ENCODE results near the gene IKZF4. TPM values are rescaled to one million over a fixed set of nuclear protein-coding genes. Genes with fewer than 3 reads are reported as not detected.
A peak's percentile ranks its signal among the peaks of the same experiment; 100 is the strongest.

IKZF4 gene
- total and polyA plus RNA-seq, 4 donors = 3.3 to 10.7 (median 5.2) TPM

DNA sequence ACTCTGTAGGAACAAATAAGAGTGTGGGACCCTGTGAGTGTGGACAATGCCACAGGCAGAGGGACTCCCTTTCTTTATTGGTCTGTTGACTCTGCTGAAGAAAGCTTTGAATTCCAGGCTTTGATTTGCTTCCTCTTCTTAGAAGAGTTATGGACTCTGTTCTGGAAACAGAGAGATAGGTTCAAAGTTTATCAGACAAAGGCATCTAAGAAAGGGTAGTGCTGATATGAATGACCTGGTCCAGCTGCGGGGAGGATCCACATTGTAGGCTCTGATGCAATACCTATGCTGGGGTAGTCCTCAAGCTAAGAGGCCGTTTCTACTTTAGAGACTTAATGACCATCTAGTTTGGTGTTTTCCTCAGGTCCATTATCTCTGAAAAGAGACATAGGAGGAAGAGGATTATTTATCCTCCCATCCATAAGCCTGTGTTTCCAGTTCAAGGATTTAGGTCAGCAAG lies 10.7 kb upstream of the IKZF4 start:
- WGBS, 2 donors = 61% methylated on average over 2 of the region's 2 CpGs
- H3K4me3 ChIP-seq = no peak overlapping the region
- ATAC-seq (ENCODE audit: insufficient read depth, low FRiP score) (no peak), DNase-seq (no peak)
- H3K4me1 ChIP-seq (ENCODE audit: control insufficient read depth in 5 of 5, insufficient read depth in 5 of 5, low read length in 5 of 5) = peaks cover 0 to 8% (median 4%) of the 10 kb centered on the region in 5 donors
- TF ChIP-seq, protein P1, sequence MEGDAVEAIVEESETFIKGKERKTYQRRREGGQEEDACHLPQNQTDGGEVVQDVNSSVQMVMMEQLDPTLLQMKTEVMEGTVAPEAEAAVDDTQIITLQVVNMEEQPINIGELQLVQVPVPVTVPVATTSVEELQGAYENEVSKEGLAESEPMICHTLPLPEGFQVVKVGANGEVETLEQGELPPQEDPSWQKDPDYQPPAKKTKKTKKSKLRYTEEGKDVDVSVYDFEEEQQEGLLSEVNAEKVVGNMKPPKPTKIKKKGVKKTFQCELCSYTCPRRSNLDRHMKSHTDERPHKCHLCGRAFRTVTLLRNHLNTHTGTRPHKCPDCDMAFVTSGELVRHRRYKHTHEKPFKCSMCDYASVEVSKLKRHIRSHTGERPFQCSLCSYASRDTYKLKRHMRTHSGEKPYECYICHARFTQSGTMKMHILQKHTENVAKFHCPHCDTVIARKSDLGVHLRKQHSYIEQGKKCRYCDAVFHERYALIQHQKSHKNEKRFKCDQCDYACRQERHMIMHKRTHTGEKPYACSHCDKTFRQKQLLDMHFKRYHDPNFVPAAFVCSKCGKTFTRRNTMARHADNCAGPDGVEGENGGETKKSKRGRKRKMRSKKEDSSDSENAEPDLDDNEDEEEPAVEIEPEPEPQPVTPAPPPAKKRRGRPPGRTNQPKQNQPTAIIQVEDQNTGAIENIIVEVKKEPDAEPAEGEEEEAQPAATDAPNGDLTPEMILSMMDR (IDR thresholded peaks at IDR 0.05; ENCODE audit: control extremely low read depth, extremely low read depth) = no peak
- H3K9ac ChIP-seq (ENCODE audit: insufficient read depth in 1 of 2, low read length in 2 of 2) = peak overlapping the region in 1 of 2 donors; percentile 20
- H3K27me3 ChIP-seq (ENCODE audit: control insufficient read depth in 3 of 3, insufficient read depth in 3 of 3, low read length in 2 of 3) = no peaks in the 10 kb centered on the region
- H3K9me3 ChIP-seq (ENCODE audit: control insufficient read depth in 4 of 4, insufficient read depth in 3 of 4, low read length in 3 of 4) = no peaks in the 10 kb centered on the region
- peaks cover 0 to 2% (median 0%) of the 10 kb centered on the region in 4 donors for H3K36me3 ChIP-seq (ENCODE audit: control insufficient read depth in 4 of 4, insufficient read depth in 4 of 4, low read length in 4 of 4)
- no peak overlapping the region for H3K27ac ChIP-seq (ENCODE audit: low read depth in 1 of 2, low read length in 1 of 2)

DNA sequence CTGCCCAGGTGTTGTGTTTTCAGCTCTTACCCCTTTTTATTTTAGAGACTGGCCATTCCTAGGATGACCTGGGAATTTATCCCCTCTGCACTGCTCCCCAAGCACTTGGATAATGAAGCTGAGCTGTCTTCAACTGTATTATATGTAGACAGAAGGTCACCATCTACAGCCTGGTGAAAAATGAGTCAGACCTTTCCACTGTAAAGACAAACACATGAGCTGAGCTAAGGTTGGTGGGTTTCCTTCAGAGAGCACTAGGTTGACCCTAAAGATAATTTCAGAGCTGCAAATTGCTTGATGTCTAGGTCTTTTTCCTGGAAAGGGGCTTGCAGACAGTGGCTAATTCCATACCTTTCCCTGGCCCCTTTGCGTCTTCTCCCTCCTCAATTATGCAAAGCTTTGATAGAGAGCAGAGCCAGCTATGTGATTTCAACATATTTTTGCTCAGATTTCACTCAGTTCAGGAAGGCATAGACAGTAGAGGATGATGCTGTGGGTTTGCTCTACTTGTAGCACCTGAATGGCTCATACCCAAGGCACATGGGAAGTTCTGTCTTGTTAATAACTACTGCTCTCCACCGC lies 9.2 kb upstream of the IKZF4 start:
- ATAC-seq (ENCODE audit: insufficient read depth, low FRiP score) (no peak), DNase-seq (no peak)
- no peak overlapping the region for H3K27ac ChIP-seq (ENCODE audit: low read depth in 1 of 2, low read length in 1 of 2)
- H3K4me1 ChIP-seq (ENCODE audit: control insufficient read depth in 5 of 5, insufficient read depth in 5 of 5, low read length in 5 of 5) = peaks cover 0 to 8% (median 4%) of the 10 kb centered on the region in 5 donors
- H3K36me3 ChIP-seq (ENCODE audit: control insufficient read depth in 4 of 4, insufficient read depth in 4 of 4, low read length in 4 of 4) = peaks cover 0 to 2% (median 0%) of the 10 kb centered on the region in 4 donors
- H3K9ac ChIP-seq (ENCODE audit: insufficient read depth in 1 of 2, low read length in 2 of 2) = no peak overlapping the region
- no peaks in the 10 kb centered on the region for H3K27me3 ChIP-seq (ENCODE audit: control insufficient read depth in 3 of 3, insufficient read depth in 3 of 3, low read length in 2 of 3)
- no peak overlapping the region for H3K4me3 ChIP-seq
- 91 to 97% methylated on average over 2 of the region's 2 CpGs for WGBS, 2 donors
- no peaks in the 10 kb centered on the region for H3K9me3 ChIP-seq (ENCODE audit: control insufficient read depth in 4 of 4, insufficient read depth in 3 of 4, low read length in 3 of 4)
- TF ChIP-seq, protein P1 (IDR thresholded peaks at IDR 0.05; ENCODE audit: control extremely low read depth, extremely low read depth) = no peak

DNA sequence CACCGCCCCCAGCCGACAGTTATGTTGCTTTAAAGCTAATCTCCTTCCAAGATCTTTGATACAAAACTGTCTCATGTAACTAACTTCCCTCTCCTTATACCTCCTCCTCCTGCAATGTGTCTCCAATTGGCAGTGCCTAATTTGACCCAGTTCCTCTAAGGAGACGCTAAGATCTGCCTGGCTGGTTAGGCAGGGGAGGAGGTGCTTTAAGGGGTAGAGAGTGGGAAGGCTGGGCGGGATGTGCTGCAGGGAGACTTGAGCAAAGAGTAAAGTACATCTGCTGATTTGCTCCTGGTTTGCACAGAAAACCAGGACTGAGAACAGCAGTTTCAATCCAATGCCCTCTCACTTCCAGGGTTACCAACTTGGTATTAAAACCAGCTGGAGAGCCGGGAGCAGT lies 7.4 kb upstream of the IKZF4 start:
- no peaks in the 10 kb centered on the region for H3K9me3 ChIP-seq (ENCODE audit: control insufficient read depth in 4 of 4, insufficient read depth in 3 of 4, low read length in 3 of 4)
- DNase-seq (no peak), ATAC-seq (ENCODE audit: insufficient read depth, low FRiP score) (no peak)
- 73 to 83% methylated on average over 5 of the region's 5 CpGs for WGBS, 2 donors
- peaks cover 0 to 6% (median 0%) of the 10 kb centered on the region in 4 donors for H3K36me3 ChIP-seq (ENCODE audit: control insufficient read depth in 4 of 4, insufficient read depth in 4 of 4, low read length in 4 of 4)
- H3K27ac ChIP-seq (ENCODE audit: low read depth in 1 of 2, low read length in 1 of 2) = no peak overlapping the region
- no peak overlapping the region for H3K9ac ChIP-seq (ENCODE audit: insufficient read depth in 1 of 2, low read length in 2 of 2)
- H3K4me3 ChIP-seq = no peak overlapping the region
- TF ChIP-seq, protein P1 (IDR thresholded peaks at IDR 0.05; ENCODE audit: control extremely low read depth, extremely low read depth) = no peak
- no peaks in the 10 kb centered on the region for H3K27me3 ChIP-seq (ENCODE audit: control insufficient read depth in 3 of 3, insufficient read depth in 3 of 3, low read length in 2 of 3)
- H3K4me1 ChIP-seq (ENCODE audit: control insufficient read depth in 5 of 5, insufficient read depth in 5 of 5, low read length in 5 of 5) = peaks cover 0 to 2% (median 0%) of the 10 kb centered on the region in 5 donors
